Peyer's patch (tissue), 4 donors: ENCODE data around the gene VAT1.

Source experiments
- POLR2A ChIP-seq, 2 donors: fragments of 450-650 bp; IDR thresholded peaks; one replicate each; pipeline ENCODE4 v1.5.1; 2017; ENCODE audit warnings: antibody characterized with exemption in 2 of 2, mild to moderate bottlenecking in 2 of 2, moderate library complexity in 2 of 2
- TF ChIP-seq, protein P1 (sequence below), 6 experiments: fragments of 450-650 bp in 4 of 6; fragments of 200-600 bp in 2 of 6; sonication (generic) in 1 of 6; IDR thresholded peaks; one replicate each; pipeline ENCODE4 v1.5.1; 2017 to 2019; ENCODE audit warnings: antibody characterized with exemption in 6 of 6, mild to moderate bottlenecking in 3 of 6, moderate library complexity in 1 of 6

DNA sequence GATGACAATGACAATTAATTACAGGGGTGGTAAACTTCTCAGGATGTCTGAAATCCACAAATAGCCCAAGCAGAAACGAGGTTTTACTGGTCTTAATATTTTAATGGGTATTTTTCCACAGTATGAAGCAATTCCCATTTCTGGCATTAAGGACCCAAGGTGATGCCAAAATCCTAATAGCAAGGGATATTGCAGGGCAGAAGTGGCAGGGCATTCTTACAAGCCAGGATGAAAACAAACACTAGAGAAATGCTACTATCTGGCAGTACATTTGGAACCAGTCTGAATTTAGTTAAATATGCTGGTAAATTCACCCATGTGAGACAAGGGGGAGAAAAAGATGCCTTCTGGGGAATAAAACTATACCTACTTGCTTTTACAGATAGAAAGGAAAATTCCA, 48.1 kb upstream of the VAT1 start:
- TF ChIP-seq, protein P1, sequence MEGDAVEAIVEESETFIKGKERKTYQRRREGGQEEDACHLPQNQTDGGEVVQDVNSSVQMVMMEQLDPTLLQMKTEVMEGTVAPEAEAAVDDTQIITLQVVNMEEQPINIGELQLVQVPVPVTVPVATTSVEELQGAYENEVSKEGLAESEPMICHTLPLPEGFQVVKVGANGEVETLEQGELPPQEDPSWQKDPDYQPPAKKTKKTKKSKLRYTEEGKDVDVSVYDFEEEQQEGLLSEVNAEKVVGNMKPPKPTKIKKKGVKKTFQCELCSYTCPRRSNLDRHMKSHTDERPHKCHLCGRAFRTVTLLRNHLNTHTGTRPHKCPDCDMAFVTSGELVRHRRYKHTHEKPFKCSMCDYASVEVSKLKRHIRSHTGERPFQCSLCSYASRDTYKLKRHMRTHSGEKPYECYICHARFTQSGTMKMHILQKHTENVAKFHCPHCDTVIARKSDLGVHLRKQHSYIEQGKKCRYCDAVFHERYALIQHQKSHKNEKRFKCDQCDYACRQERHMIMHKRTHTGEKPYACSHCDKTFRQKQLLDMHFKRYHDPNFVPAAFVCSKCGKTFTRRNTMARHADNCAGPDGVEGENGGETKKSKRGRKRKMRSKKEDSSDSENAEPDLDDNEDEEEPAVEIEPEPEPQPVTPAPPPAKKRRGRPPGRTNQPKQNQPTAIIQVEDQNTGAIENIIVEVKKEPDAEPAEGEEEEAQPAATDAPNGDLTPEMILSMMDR (IDR thresholded peaks at IDR 0.05), result no peak
- no peak for TF ChIP-seq POLR2A (IDR thresholded peaks at IDR 0.05)
